Activated CD4-positive, alpha-beta T cell treated with anti-CD3 and anti-CD28 coated beads, Interleukin-2, Interleukin-4, amounts not matched to agents 100 ng/mL and 50 ng/mL, durations not matched to agents 16 hours and 8 hours (primary cell): ENCODE measurements around the gene ACAD11.
"Not testable (repeated sequence)": the region's sequence is repeated elsewhere in the genome, so short reads cannot be mapped to it uniquely, and the experiment has no call there.

Source experiments
- DNase-seq: peaks from one replicate; pipeline ENCODE4 v3.0.0-alpha.2; 2020; ENCODE audit warnings: low spot score

The ACAD11 gene

DNA sequence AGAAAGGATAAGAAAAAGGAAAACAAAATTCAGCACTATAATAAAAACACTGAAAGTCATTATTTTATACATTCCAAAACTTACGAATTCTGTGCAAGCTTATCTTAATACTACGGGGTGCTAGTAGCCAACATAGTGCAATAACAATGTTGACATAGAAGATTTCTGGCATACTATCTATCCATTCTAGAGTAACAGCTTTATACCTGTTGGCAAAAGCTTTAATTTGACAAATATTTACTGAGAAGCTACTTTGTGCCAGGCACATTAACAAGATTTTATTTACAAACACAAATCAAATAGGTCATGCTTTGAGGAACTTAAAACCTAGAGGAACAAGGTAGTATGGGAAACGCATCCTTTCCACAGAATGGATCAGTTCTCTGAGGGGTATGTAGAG is 61.4 kb downstream of the ACAD11 start:
- DNase-seq = no peak

DNA sequence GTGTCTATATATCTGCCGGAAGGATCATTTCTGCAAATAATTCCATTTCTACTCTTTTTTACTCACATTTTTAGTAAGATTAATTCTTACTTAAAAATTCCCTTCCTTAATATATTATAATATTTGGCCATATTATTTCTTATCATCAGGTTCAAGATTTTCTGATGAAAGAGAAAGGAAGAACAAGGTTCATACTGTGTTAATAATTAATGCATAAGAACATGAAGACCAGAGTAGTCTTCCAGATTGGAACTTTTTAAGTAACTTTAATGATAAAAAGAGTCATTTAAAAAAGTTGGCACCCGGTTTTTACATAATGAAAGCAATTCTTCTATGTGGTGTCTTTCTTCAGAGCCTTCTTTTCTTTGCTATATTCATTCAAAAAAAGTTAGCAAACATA is 61.9 kb downstream of the ACAD11 start:
- no peak for DNase-seq

DNA sequence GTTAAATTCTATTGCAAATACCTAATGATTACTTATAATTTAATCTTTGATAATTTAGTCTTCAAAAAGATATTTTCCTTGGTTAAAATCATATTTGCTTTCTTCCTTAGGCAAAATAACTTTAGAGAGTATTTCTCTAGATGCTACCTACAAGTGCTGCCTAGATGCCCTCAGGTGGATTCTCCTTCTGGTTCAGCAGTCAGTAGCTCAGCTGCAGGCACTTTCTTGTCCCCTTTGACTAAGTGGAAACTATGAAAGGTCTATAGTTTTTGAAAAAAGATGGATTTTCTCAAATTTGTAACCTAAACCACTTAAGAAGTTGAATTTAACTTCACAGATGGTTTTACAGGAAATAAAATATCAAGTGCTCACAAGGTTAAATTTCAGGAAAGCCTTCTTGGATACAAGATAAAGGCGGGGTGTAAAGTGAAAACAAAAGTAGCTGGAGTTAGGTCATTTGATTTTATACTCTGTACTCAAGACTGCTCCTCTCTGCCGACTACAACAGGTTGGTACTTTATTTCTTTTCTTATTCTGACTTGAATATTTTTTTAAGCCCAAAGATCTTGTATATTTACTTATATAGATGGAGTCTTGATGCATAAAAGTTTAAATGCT is 62.7 kb downstream of the ACAD11 start, which contains the start of gene ACKR4:
Gene ACKR4 (plus strand): TSS at position 455 of the 618 bp plus-strand sequence. CDS start 3,128 bp downstream, outside the sequence.
- DNase-seq = no peak

DNA sequence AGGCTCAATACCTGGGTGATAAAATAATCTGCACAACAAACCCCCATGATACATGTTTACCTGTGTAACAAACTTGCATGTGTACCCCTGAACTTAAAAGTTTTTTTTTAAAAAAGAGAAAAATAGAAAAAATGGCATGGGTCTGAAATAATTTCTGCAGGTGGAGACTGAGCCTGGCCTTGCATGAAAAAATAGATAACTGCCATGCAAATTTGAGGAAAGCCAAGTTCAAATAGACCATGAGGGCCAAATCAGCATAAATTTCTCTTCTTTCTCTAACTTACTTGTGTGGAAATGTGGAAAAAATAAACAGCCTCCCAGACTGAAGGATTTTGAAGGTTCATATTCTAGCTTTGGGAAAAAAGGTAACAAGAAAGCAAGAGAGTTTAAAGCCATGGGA is 63.3 kb downstream of the ACAD11 start:
- no peak for DNase-seq

DNA sequence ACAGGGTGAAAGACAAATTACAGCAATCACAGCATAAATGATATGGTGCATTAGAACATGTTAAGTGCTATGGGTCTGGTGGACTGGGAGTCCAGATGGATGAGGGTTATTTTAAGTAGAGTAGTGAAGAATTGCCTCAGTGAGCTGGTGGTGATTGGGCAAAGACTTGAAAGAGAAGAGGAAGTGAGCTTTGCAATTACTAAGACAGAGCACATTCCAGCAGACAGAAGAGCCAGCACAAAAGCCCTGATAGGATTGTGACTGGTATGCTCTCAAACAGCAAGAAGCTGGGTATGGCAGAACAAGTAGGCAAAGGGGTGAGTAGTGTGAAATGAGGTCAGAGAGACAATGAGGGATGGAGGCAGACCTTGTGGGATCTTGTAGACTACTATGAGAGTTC is 64.6 kb downstream of the ACAD11 start:
- no peak for DNase-seq

DNA sequence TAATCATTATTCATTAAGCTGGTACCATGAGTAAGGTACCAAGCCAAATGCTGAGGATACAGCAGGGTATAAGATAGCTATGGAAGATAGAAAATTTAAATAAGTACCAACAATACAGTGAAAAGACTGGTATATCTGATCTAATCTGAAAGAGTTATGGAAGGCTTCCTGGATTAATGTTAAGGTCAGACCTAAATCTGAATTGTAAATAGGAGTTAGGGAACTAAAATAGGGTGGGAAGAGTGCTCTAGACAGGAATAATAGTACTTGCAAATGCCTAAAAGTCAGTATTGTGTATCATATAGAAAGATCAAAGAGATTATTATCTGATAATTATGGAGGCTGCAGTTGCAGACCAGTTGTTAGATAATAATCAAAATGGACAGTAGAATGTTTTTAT is 65.1 kb downstream of the ACAD11 start:
- no peak for DNase-seq

DNA sequence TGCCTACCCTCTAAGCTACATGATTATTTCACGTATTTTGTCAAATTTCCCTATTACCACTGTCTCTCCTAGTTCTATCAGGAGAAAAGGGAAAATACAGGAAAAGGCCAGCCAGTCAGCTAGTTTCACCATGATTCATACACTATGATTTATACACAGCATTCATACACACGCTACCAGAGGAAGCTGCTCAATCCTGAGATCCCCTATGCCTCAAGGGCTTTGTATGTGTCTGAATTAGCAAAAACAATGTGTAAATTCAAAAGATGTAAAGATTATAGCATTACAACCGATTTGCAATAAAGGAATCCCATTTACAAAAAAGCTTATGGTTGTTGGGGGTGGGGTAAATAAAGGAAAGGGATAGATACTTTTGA is 65.7 kb downstream of the ACAD11 start:
- no peak for DNase-seq

DNA sequence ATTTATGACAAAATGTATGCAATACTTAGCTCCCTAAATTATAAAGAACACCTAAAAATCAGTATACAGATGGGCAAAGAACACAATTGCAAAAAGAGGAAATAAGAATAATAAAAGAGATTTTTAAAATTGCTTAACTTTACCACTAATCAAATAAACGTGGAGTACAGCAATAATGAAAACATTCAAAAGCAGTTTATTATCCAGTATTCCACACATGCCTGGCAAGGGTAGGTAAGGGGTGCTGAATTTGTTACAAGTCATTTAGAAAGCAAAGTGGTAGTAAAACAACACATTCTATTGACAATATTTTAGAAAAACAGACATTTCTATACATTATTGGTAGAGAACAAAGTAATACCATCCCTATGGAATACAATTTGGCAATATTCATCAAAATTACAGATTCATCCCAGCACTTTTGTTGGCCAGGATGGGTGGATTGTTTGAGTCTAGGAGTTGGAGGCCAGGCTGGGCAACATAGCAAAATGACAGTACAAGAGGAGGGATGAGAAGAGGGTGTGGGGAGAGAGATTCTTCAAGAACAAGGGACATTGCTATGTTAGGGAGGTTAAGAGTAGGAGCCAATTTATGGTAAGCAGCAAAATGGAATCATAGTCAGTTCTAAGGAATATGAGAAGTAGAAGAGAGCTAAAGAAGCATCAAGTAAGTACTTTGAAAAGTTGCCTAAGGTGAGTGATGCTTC is 66.2 kb downstream of the ACAD11 start:
- DNase-seq = no peak

DNA sequence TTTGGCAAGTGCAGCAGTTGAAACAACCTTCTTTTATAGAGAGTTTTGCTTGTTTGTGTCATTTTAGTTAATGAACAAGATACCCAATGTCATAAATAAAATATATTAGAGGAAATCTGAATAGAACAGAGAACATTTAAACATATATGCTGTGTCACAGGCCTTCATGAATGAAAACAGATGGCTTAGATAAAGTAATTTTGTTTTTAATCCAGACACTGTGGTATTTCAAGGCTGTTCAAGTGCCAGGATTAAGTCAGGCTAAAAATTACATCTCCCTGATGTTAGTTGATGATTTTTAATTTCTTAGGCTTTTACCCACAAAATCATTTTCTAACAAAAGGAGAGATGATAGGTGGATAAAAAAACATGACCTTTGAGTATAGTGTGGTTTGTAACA is 67.4 kb downstream of the ACAD11 start:
- DNase-seq = no peak

DNA sequence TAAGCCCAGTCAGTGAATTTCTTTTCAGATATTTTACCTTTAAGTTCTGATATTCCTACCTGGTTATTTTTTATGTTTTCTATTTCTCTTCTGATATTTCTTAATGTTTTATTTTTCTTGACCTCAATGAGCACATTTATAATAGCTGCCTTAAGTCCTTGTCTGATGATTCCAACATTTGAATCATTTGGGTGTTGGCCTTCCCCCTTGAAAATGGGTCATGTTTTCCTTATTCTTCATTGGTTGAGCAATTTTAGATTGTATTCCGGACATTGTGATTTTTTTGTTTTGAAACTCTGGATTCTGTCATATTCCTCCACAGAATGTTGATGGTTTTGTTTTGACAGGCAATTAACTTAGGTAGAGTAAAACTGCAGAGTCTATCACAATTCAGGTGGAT is 72.2 kb downstream of the ACAD11 start:
- DNase-seq = no peak

DNA sequence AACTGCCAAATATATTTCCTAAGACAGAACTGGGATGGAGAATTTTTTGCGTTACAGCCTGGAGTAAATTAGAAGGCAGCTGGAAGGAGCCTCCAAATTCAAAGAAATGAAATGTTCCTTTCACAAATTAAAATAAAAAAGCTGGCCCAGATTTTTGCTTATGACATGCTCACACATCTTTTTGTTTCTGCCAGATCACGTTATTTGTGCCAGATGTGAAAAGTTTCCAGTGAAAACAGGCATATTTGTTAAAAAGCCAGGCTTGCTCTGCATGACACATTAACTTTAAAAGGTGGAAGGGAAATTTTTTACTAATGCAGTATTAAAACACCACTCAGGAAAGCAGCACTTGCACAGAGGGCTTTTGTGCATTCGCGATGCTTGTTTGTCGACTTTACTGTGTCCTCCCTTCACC is 85.8 kb downstream of the ACAD11 start:
- no peak for DNase-seq

DNA sequence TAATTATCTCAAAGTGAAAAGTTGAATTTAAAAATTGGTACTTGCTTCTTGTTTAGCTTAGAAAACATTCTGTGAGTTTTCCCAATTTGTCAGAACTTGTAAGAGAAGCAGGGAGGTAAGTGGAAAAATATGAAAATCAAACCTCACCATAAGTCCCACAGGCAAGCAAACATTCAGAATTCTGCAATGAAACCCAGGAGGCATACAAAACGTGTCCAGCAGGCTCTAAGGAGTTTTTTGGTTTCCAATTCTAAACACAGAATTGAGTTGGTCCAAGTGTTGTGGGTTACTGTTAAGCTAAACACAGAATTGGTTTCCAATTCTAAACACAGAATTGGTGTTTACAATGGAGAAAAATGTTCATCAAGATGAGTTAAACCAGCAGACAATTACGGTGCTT is 89.6 kb downstream of the ACAD11 start:
- no peak for DNase-seq

DNA sequence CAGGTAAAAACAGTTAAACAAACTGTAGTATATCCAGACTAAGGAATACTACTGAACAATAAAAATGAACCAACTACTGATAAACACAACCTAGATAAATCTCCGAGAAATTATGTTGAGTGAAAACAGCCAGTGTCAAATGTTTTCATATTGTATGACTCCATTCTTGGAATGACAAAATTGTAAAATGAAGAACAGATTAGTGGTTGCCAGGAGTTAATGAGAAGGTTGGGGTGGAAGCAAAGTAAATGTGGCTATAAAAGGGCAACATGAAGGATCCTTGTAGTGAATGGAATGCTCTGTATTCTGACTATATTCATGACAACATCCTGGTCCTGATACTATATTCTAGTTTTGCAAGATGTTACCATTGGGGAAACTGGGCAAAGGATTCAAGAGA is 90.0 kb downstream of the ACAD11 start:
- DNase-seq = no peak

DNA sequence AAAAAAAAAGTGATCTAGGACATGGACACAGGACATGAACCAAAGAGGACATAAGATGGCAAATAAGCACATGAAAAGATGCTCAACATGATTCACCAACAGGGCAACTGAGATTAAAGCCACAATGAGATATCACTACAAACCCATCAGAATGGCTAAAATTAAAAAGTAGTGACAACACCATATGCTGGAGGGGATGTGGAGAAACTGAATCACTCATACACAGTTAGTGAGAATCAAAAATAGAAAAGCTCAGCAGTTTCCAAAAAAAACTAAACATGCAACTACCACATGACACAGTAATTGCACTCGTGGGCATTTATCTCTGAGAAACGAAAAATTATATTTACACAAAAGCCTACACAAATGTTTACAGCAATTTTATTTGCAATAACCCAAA is 90.5 kb downstream of the ACAD11 start:
- peak; percentile 28 for DNase-seq

DNA sequence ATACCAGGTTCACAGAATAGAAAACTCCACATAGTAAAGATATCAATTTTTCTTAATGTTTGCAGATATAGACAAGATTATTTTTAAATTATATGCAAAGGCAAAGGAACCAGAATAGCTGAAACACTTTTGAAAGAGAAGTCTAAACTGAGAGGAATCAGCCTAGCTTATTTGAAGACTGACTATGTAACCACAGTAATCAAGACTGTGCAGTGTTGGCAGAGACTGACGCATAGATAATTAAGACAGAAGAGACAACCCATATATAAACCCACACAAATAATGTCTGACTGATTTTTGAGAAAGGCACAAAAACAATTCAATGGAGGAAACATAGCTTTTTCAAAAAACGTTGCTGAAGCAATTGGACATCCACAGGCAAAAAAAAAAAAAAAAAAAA is 91.2 kb downstream of the ACAD11 start:
- no peak for DNase-seq

DNA sequence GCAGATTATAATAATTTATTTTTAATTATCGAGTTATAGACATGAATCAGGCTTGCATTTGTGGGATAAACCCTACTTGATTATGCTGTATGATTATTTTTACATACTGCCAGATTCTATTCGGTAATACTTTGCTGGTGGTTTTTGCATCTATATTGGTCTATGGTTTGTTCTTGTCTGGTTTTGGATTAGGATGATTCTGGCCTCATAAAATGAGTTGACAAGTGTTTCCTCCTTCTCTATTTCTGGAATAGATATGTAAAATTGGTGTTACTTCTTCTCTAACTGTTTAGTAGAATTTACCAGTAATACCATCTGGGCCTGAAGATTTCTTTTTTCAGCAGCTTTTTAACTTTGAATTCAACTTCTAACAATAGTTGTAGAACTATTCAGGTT is 95.5 kb downstream of the ACAD11 start:
- DNase-seq = no peak

DNA sequence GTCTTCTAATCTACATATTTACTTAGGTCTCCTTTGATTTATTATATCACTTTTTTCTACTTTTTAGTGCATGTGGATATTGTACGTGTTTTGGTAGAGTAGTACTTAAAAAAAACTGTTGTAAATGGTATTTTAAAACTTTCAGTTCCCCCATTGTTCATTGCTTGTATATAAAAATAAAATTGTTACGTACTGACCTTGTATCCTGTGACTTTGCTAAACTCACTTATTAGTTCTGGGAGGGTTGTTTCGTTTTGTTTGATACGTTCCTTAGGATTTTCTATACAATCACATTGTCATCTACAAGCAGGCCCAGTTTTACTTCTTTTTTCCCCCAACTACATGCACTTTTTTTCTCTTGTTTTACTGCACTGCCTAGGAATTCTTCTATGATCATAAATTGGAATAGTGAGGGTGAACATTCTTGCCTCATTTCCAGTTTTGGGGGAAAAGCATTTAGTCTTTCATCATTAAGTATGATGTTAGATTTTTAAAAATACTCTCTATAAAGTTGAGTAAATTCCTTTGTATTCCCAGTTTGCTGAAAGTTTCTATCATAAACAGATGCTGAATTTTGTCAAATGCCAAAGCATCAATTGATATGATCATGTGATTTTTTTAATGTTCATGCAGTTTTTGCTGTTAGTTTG is 96.1 kb downstream of the ACAD11 start:
- DNase-seq = no peak

DNA sequence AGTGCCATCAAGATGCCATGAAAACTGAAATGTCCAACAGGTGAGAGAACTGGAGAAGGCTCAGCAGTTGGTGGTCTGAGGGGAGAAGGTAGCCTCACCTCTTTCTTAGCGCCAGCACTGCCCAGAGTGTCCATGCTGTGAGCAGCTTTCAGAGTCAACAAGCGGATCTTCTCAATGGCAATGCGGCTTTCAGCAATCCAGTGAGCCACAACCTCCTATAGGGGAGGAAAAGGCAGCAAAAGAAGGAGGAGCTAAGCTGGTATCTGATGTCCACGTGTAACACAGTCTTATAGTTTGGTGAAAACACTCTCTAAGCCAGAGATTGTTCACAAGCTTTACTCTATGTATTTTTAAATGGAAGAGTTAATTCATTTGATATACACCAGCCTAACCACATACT is 98.6 kb downstream of the ACAD11 start:
- no peak for DNase-seq

DNA sequence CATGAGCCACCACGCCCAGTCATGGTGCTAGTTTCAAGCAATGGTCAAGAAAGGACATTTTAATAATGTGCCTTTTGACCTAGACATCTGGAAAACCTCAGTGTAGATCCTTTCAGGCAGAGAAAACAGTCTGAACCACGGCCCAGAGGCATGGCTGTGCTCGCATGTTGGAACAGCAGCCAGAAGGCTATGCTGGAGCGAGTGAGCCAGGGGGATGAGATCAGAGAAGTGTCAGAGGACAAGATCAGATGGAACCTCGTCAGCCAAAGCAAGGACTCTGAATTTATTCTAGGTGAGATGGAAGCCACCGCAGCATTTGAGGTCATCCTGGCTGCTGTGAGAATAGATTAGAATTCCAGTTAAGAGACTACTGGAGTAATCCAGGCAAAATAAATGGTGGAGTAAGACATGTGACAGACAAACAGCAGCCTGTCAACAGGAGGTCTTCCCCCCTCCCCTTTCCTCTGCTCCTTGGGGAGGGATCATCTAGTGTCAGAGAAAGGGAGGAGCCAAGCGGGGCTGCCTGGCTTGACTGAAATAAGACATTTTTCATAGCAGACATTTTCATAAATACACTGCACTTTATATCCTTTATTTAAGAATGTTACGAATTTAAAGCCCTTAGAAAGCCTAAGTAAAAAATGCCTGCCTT is 103.0 kb downstream of the ACAD11 start:
- no peak for DNase-seq

DNA sequence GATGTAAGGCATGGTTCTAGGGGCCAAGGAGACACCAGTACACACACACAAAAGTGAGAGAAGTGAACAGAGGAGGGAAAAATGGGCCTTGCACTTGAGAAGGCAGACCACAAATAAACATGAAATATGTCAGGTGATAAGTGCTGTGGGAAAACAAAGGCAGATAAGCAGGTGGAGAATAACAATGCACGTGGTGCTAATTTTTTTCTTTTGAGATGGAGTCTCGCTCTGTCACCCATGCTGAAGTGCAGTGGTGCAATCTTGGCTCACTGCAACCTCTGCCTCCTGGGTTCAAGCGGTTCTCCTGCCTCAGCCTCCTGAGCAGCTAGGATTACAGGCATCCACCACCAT is 103.6 kb downstream of the ACAD11 start:
- DNase-seq = not testable (repeated sequence)

DNA sequence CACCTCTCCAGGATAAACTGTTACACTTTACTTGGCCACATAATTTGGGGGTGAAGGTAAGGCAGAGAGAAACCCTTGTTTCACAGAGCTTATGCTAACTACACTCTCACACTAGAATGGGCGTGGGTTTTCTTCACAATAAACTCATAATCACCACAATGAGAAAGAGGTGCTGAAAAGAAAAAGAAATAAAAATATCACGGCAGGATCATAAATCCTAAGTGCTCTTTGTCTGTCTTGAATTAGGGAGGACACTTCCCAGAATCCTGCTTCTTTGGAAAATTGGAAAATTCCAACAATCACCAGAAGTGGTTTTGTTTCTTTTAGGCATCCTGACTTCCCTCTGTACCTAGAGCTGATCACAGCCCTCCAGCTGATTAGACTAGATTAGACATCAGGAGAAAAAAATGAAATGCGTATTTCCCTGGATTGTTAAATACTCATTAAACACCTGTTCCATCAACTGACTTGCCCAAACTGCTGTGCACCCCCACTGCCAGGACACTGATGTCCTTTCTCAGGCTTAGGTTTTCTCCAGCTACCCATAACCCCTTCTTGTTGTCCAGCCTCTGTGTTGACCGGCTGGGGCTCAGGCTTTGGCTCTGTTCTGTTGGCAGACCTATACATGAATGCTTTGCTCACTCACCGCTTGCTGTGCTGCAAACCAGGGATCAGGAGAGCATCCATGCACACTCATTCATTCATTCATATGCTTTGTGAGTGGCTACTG is 104.1 kb downstream of the ACAD11 start:
- DNase-seq = no peak

DNA sequence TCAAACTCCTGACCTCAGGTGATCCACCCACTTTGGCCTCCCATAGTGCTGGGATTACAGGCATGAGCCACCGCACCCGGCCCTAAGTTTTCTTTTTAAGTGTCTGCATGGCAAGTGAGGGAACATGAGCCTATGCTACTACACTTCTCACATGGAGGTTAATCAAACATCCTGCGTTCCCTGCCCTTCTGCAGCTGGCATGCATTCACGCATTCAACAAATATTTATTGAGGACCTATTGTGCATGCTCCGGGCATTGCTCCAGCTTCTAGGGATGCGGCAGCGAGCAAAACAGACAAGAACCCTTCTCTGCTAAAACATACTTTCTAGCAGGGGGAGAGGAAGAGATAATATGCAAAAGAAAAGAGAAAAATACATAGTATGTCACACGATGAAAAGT is 105.2 kb downstream of the ACAD11 start:
- DNase-seq = no peak
